ENCODE data around the gene SAA1. TPM values are rescaled to one million over a fixed set of nuclear protein-coding genes. Genes with fewer than 3 reads are reported as not detected.

Gene SAA1
- total RNA-seq, 1 experiment from 2014 or later = 7.9 TPM

Other genes starting within 250 kb of the SAA1 start
- gene TPH1, start 220.0 kb upstream of the SAA1 start, total RNA-seq (2021; ENCODE audit: unreplicated experiment) = 0.05 TPM
- gene SAAL1, start 160.2 kb upstream of the SAA1 start, total RNA-seq (2021; ENCODE audit: unreplicated experiment) = 19.5 TPM
- not detected for gene MRGPRX3, start 133.7 kb upstream of the SAA1 start, total RNA-seq (2021; ENCODE audit: unreplicated experiment)
- not detected for gene MRGPRX4, start 93.4 kb upstream of the SAA1 start, total RNA-seq (2021; ENCODE audit: unreplicated experiment)
- gene SAA4, start 29.5 kb upstream of the SAA1 start, total RNA-seq (2021; ENCODE audit: unreplicated experiment) = not detected
- gene SAA2, start 17.6 kb upstream of the SAA1 start, total RNA-seq (2021; ENCODE audit: unreplicated experiment) = 4.0 TPM
- gene HPS5, start 55.9 kb downstream of the SAA1 start, total RNA-seq (2021; ENCODE audit: unreplicated experiment) = 27.7 TPM
- 60.6 TPM for gene GTF2H1, start 56.3 kb downstream of the SAA1 start, total RNA-seq (2021; ENCODE audit: unreplicated experiment)
- 894 TPM for gene LDHA, start 128.3 kb downstream of the SAA1 start, total RNA-seq (2021; ENCODE audit: unreplicated experiment)
- 0.26 TPM for gene LDHC, start 146.1 kb downstream of the SAA1 start, total RNA-seq (2021; ENCODE audit: unreplicated experiment)
- gene LDHAL6A, start 189.6 kb downstream of the SAA1 start, total RNA-seq (2021; ENCODE audit: unreplicated experiment) = not detected